WTC11 (cell line): ENCODE data around the gene SDHC. TPM values are rescaled to one million over a fixed set of nuclear protein-coding genes. Genes with fewer than 3 reads are reported as not detected.

Experiments
- ATAC-seq: fragments of 200-7000 bp; cut with Tn5 transposase; 2 replicates; pipeline ENCODE4 v1.10.0; 2021; ENCODE audit warnings: mild to moderate bottlenecking, moderate library complexity
- CTCF ChIA-PET: fragments of 300-600 bp; sonication (Branson Sonifier 250); formaldehyde crosslinking; loops from one replicate; lab custom pipeline; 2021; ENCODE audit warnings: antibody characterized with exemption; lab: Charles Lee
- POLR2A ChIA-PET: fragments of 350-600 bp; sonication (Branson Sonifier 250); formaldehyde crosslinking; loops from one replicate; lab custom pipeline; 2021; ENCODE audit warnings: antibody characterized with exemption; lab: Charles Lee
- DNase-seq: peaks from one replicate; pipeline ENCODE4 v3.0.0; 2021; ENCODE audit warnings: low spot score
- H3K27ac Mint-ChIP-seq: 2 replicates; pipeline ENCODE4 v1.8.0; 2021; ENCODE audit warnings: mixed read lengths
- H3K27me3 Mint-ChIP-seq: 2 replicates; pipeline ENCODE4 v1.8.0; 2021; ENCODE audit warnings: low read depth, mild to moderate bottlenecking, moderate library complexity, mixed read lengths
- H3K36me3 Mint-ChIP-seq: 2 replicates; pipeline ENCODE4 v1.8.0; 2021; ENCODE audit warnings: mixed read lengths
- H3K4me1 Mint-ChIP-seq: 2 replicates; pipeline ENCODE4 v1.8.0; 2022; ENCODE audit warnings: mixed read lengths
- H3K4me3 Mint-ChIP-seq: 2 replicates; pipeline ENCODE4 v1.8.0; 2021; ENCODE audit warnings: mild to moderate bottlenecking, moderate library complexity, mixed read lengths
- H3K9me3 Mint-ChIP-seq: 2 replicates; pipeline ENCODE4 v1.8.0; 2021; ENCODE audit warnings: mixed read lengths
- ATF1 ChIP-seq: sonication (generic); formaldehyde crosslinking; IDR thresholded peaks from 2 replicates; pipeline ENCODE4 v1.8.1; 2023; ENCODE audit warnings: mild to moderate bottlenecking, moderate library complexity, missing genetic modification reagents
- CBFB ChIP-seq: sonication (generic); formaldehyde crosslinking; IDR thresholded peaks from 2 replicates; pipeline ENCODE4 v1.8.1; 2022; ENCODE audit warnings: mild to moderate bottlenecking, low read depth, missing genetic modification reagents
- CREB1 ChIP-seq: sonication (generic); formaldehyde crosslinking; IDR thresholded peaks from 2 replicates; pipeline ENCODE4 v1.8.0; 2023; ENCODE audit warnings: mild to moderate bottlenecking, missing genetic modification reagents
- FOXJ3 ChIP-seq: sonication (generic); formaldehyde crosslinking; IDR thresholded peaks from 2 replicates; pipeline ENCODE4 v1.9.0; 2021; ENCODE audit warnings: missing genetic modification reagents, mild to moderate bottlenecking, borderline replicate concordance
- GRHL2 ChIP-seq: fragments of 250-450 bp; sonication (Bioruptor Pico); IDR thresholded peaks from 2 replicates; pipeline ENCODE4 v1.8.0; 2022; ENCODE audit warnings: mild to moderate bottlenecking, moderate library complexity; ENCODE audit not compliant: insufficient replicate concordance, severe bottlenecking
- GTF2I ChIP-seq: fragments of 250-450 bp; sonication (Bioruptor Pico); conservative IDR thresholded peaks from 2 replicates; pipeline ENCODE4 v1.4.0; 2021; ENCODE audit warnings: mild to moderate bottlenecking
- MXD4 ChIP-seq: fragments of 250-450 bp; sonication (Bioruptor Pico); IDR thresholded peaks from 2 replicates; pipeline ENCODE4 v1.8.0; 2021; ENCODE audit warnings: mild to moderate bottlenecking, moderate library complexity, borderline replicate concordance
- NFATC4 ChIP-seq: fragments of 250-450 bp; sonication (Bioruptor Pico); IDR thresholded peaks from 2 replicates; pipeline ENCODE4 v1.9.0; 2021; ENCODE audit warnings: mild to moderate bottlenecking
- RELA ChIP-seq: sonication (generic); formaldehyde crosslinking; IDR thresholded peaks from 2 replicates; pipeline ENCODE4 v1.8.1; 2022; ENCODE audit warnings: missing genetic modification reagents, mild to moderate bottlenecking, borderline replicate concordance
- SOX15 ChIP-seq: fragments of 250-450 bp; sonication (Bioruptor Pico); IDR thresholded peaks from 2 replicates; pipeline ENCODE4 v1.9.0; 2021; ENCODE audit warnings: mild to moderate bottlenecking
- TCF7 ChIP-seq: sonication (generic); formaldehyde crosslinking; IDR thresholded peaks from 2 replicates; pipeline ENCODE4 v1.8.0; 2022; ENCODE audit warnings: mild to moderate bottlenecking, low read depth, missing genetic modification reagents, moderate library complexity
- TEAD4 ChIP-seq: sonication (generic); formaldehyde crosslinking; IDR thresholded peaks from 2 replicates; pipeline ENCODE4 v1.8.0; 2022; ENCODE audit warnings: mild to moderate bottlenecking, missing genetic modification reagents
- ZNF219 ChIP-seq: sonication (generic); formaldehyde crosslinking; IDR thresholded peaks from 2 replicates; pipeline ENCODE4 v1.8.0; 2023; ENCODE audit warnings: missing genetic modification reagents, mild to moderate bottlenecking, borderline replicate concordance
- ZNF263 ChIP-seq: sonication (generic); formaldehyde crosslinking; IDR thresholded peaks from 2 replicates; pipeline ENCODE4 v1.8.1; 2022; ENCODE audit warnings: low read depth, mild to moderate bottlenecking, moderate library complexity, missing genetic modification reagents
- ZNF416 ChIP-seq: fragments of 250-450 bp; sonication (Bioruptor Pico); IDR thresholded peaks from 2 replicates; pipeline ENCODE4 v1.9.0; 2021; ENCODE audit warnings: mild to moderate bottlenecking, inconsistent platforms
- total RNA-seq: library from RNA; stranded (reverse); gene quantifications from 3 replicates; pipeline ENCODE4 v1.2.3, GENCODE V29; 2021
- TF ChIP-seq, protein P1 (sequence below): sonication (generic); formaldehyde crosslinking; IDR thresholded peaks from 2 replicates; pipeline ENCODE4 v1.8.1; 2022; ENCODE audit warnings: mild to moderate bottlenecking, moderate library complexity, missing genetic modification reagents
- TF ChIP-seq, protein P2 (sequence below): sonication (generic); formaldehyde crosslinking; IDR thresholded peaks from 2 replicates; pipeline ENCODE4 v1.8.0; 2022; ENCODE audit warnings: mild to moderate bottlenecking, missing genetic modification reagents
- TF ChIP-seq, protein P3 (sequence below): sonication (generic); formaldehyde crosslinking; conservative IDR thresholded peaks from 2 replicates; pipeline ENCODE4 v1.8.1; 2023; ENCODE audit warnings: mild to moderate bottlenecking, low read depth, missing genetic modification reagents, moderate library complexity
- TF ChIP-seq, protein P4 (sequence below): sonication (generic); formaldehyde crosslinking; IDR thresholded peaks from 2 replicates; pipeline ENCODE4 v1.8.0; 2022; ENCODE audit warnings: mild to moderate bottlenecking, missing genetic modification reagents
- TF ChIP-seq, protein P5 (sequence below): sonication (generic); formaldehyde crosslinking; IDR thresholded peaks from 2 replicates; pipeline ENCODE4 v1.8.0; 2022; ENCODE audit warnings: mild to moderate bottlenecking, missing genetic modification reagents

The SDHC gene
- total RNA-seq, 1 experiment from 2014 or later: 193 TPM

DNA sequence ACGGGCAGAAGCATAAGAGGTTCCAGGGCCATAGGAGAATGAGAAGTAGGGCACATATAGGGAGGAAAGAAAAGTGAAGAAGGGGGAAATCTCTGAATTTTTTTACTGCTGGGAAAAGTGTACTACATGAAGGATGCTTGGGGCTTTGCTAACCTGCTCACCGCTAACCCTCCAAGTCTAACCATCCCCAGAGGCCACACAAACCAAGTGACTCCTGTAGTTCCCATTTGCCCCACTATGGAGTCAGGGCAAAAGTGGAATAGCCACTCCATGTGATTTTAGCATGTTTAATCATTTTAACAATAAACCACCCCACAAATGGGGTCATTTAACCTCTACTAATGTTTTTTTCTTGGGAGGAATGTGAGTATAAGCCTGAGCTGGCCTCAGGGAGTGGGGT is 29.1 kb upstream of the SDHC start:
- Mint-ChIP-seq H3K27me3 (peaks cover 10% of the 10 kb centered on the region), H3K4me1 (peaks cover 13% of the 10 kb centered on the region), H3K9me3 (peaks cover 8% of the 10 kb centered on the region), H3K27ac (peak overlapping the region; percentile 4; the same call in 1 of the 2 replicates), H3K36me3 (peaks cover 7% of the 10 kb centered on the region), H3K4me3 (no peak overlapping the region)
- ChIA-PET POLR2A (no interaction called here), CTCF (interaction anchor here (1.7 kb wide), 2 partner anchors 55 to 59 kb away, joined by 6 to 9 read pairs; partner anchors contain the start of gene TOMM40L)
- DNase-seq (no peak), ATAC-seq (peak; percentile 61)
- TF ChIP-seq TCF7 (no peak), FOXJ3 (no peak), RELA (CRISPR knock-in tag) (no peak), CBFB (CRISPR knock-in tag) (no peak), SOX15 (no peak), ZNF263 (no peak)
- TF ChIP-seq, protein P1, sequence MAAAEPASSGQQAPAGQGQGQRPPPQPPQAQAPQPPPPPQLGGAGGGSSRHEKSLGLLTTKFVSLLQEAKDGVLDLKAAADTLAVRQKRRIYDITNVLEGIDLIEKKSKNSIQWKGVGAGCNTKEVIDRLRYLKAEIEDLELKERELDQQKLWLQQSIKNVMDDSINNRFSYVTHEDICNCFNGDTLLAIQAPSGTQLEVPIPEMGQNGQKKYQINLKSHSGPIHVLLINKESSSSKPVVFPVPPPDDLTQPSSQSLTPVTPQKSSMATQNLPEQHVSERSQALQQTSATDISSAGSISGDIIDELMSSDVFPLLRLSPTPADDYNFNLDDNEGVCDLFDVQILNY (CRISPR knock-in tag): no peak

DNA sequence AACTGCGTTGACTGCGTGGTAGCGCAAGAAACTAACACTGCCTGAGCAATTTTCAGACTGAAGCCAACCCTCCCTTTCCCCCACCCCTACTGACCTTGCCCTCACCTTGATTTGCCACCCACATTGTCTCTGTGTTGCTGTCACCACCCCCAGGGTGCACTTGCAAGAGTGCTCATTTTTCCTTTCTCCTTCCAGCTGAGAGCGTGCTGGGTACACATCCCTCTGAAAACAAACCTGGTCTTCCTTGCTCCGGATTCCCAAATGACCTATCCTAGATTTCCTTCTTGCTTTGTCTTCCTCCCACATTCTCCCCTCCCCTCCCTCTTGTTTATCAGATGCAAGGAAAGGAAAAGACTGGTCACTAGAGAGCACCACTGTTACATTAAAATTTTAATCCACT is 28.7 kb upstream of the SDHC start:
- Mint-ChIP-seq H3K4me1 (peaks cover 15% of the 10 kb centered on the region), H3K36me3 (peaks cover 7% of the 10 kb centered on the region), H3K9me3 (peaks cover 8% of the 10 kb centered on the region), H3K27ac (peak overlapping the region; percentile 75; the same call in 1 of the 2 replicates), H3K4me3 (peak overlapping the region; percentile 6; the same call in 1 of the 2 replicates), H3K27me3 (peaks cover 10% of the 10 kb centered on the region)
- peak; percentile 75 for ATAC-seq
- ChIA-PET POLR2A (no interaction called here), CTCF (interaction anchor here (0.6 to 1.7 kb wide), 3 partner anchors 55 to 89 kb away, joined by 3 to 9 read pairs (median 6); partner anchors contain the start of gene TOMM40L)
- TF ChIP-seq GRHL2 (CRISPR knock-in tag): no peak
- no peak for TF ChIP-seq GTF2I (CRISPR knock-in tag)
- TF ChIP-seq TEAD4 (CRISPR knock-in tag): no peak
- TF ChIP-seq ATF1 (CRISPR knock-in tag): no peak
- TF ChIP-seq MXD4 (CRISPR knock-in tag): no peak
- no peak for TF ChIP-seq ZNF416 (CRISPR knock-in tag)
- TF ChIP-seq, protein P2, sequence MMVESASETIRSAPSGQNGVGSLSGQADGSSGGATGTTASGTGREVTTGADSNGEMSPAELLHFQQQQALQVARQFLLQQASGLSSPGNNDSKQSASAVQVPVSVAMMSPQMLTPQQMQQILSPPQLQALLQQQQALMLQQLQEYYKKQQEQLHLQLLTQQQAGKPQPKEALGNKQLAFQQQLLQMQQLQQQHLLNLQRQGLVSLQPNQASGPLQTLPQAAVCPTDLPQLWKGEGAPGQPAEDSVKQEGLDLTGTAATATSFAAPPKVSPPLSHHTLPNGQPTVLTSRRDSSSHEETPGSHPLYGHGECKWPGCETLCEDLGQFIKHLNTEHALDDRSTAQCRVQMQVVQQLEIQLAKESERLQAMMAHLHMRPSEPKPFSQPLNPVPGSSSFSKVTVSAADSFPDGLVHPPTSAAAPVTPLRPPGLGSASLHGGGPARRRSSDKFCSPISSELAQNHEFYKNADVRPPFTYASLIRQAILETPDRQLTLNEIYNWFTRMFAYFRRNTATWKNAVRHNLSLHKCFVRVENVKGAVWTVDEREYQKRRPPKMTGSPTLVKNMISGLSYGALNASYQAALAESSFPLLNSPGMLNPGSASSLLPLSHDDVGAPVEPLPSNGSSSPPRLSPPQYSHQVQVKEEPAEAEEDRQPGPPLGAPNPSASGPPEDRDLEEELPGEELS: no peak
- TF ChIP-seq, protein P3, sequence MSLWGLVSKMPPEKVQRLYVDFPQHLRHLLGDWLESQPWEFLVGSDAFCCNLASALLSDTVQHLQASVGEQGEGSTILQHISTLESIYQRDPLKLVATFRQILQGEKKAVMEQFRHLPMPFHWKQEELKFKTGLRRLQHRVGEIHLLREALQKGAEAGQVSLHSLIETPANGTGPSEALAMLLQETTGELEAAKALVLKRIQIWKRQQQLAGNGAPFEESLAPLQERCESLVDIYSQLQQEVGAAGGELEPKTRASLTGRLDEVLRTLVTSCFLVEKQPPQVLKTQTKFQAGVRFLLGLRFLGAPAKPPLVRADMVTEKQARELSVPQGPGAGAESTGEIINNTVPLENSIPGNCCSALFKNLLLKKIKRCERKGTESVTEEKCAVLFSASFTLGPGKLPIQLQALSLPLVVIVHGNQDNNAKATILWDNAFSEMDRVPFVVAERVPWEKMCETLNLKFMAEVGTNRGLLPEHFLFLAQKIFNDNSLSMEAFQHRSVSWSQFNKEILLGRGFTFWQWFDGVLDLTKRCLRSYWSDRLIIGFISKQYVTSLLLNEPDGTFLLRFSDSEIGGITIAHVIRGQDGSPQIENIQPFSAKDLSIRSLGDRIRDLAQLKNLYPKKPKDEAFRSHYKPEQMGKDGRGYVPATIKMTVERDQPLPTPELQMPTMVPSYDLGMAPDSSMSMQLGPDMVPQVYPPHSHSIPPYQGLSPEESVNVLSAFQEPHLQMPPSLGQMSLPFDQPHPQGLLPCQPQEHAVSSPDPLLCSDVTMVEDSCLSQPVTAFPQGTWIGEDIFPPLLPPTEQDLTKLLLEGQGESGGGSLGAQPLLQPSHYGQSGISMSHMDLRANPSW: no peak
- TF ChIP-seq, protein P4, sequence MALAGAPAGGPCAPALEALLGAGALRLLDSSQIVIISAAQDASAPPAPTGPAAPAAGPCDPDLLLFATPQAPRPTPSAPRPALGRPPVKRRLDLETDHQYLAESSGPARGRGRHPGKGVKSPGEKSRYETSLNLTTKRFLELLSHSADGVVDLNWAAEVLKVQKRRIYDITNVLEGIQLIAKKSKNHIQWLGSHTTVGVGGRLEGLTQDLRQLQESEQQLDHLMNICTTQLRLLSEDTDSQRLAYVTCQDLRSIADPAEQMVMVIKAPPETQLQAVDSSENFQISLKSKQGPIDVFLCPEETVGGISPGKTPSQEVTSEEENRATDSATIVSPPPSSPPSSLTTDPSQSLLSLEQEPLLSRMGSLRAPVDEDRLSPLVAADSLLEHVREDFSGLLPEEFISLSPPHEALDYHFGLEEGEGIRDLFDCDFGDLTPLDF (CRISPR knock-in tag): no peak
- no peak for TF ChIP-seq ZNF219
- no peak for TF ChIP-seq CREB1 (CRISPR knock-in tag)
- TF ChIP-seq, protein P5, sequence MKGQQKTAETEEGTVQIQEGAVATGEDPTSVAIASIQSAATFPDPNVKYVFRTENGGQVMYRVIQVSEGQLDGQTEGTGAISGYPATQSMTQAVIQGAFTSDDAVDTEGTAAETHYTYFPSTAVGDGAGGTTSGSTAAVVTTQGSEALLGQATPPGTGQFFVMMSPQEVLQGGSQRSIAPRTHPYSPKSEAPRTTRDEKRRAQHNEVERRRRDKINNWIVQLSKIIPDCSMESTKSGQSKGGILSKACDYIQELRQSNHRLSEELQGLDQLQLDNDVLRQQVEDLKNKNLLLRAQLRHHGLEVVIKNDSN (CRISPR knock-in tag): no peak
- TF ChIP-seq NFATC4: no peak
- no peak for DNase-seq
